Vagina (tissue), 2 donors: ENCODE data around the gene OGDH.

ENCODE experiments used
- CTCF ChIP-seq, 3 experiments: fragments of 450-650 bp in 2 of 3; fragments of 200-600 bp in 1 of 3; sonication (generic) in 1 of 3; IDR thresholded peaks; one replicate each; pipeline ENCODE4 v1.5.1; 2017 to 2019; ENCODE audit warnings: antibody characterized with exemption in 3 of 3, mild to moderate bottlenecking in 2 of 3, moderate library complexity in 2 of 3
- POLR2A ChIP-seq, 2 donors: fragments of 450-650 bp; IDR thresholded peaks; one replicate each; pipeline ENCODE4 v1.6.1; 2017; ENCODE audit warnings: antibody characterized with exemption in 2 of 2, mild to moderate bottlenecking in 2 of 2, moderate library complexity in 2 of 2

- no peak for TF ChIP-seq CTCF (IDR thresholded peaks at IDR 0.05)
- TF ChIP-seq POLR2A (IDR thresholded peaks at IDR 0.05), result no peak
Measured at GRCh38 chr7:44755698-44756627, 149.5 kb downstream of the OGDH start.
